GOT3 (cell line): ENCODE results near the gene SRBD1.

Experiments used
- DNase-seq: peaks from one replicate; lab custom pipeline; 2025; ENCODE audit warnings: mixed read lengths; lab: John Stamatoyannopoulos, UW

SRBD1 gene

GRCh38 chr2:45469314-45470099, 141.6 kb downstream of the SRBD1 start:
- no peak for DNase-seq

GRCh38 chr2:45468279-45468678, 142.8 kb downstream of the SRBD1 start:
- no peak for DNase-seq

DNA sequence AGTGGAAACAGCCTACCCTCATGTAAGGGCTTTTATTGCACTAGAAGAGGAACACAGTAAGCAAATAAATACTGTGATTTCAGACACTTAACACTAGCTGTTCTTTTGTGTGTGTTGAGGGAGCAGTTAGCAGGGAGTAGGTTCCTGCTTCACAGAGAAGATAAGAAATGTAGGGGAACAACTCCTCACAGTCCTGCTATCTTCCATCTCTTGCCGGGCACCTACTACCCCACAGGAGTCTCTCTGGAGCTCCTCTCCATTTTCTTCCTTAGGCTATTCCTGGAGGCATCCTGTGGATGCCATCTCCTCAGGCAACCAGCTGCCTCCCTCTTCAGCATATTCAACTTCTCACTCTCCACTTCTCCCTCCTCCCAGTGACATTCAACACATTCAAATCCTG, 145.0 kb downstream of the SRBD1 start:
- DNase-seq = no peak

GRCh38 chr2:45460825-45461224, 150.2 kb downstream of the SRBD1 start:
- no peak for DNase-seq

DNA sequence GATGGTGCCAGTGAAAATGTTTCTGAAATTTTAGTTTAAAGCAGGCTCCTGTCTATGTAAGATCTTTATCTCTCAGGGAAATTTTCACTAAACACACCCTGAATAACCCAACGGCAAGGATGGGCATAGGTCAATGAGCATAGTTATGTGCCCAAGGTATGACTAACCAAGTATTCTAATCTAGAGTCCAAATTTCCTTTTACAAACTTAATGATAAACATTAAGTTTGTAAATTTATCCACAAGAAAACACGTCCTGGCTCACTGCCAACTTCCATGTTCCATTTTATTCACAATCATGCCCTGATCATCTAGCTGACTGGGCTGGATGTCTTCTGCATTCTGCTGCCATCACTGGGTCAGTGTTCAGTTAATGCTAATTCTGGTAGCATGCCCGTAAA, 151.2 kb downstream of the SRBD1 start:
- no peak for DNase-seq

DNA sequence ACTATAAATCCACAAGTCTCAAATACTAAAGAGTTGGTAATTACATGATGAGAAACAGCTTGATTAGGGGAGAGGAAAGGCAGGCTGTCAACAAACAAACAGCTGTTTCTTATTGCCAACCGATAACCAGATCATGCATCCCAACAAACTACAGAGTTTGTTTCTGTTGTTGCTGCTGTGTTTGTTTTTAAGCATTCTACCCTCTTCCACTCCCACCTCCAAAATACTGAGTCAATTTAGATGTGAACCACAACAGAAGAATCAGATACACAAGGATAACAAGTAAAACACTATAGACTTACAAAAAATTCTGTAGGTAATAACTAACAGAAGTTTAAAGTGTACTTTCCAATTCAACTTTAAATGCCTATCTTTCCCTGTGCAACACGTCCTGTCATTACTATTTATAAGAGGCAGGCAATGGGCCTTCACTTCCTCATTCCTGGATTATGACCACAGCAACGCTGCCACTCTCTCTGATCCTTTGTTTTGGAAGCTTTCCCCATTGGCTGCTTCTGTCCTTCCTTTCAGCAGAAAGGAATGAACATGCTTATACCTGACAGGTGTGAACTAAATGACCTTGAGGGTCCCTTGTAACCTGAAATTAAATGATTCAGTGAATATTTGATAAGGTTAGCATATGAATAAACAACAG, 152.0 kb downstream of the SRBD1 start:
- DNase-seq = no peak

GRCh38 chr2:45457211-45457945, 153.7 kb downstream of the SRBD1 start:
- no peak for DNase-seq

DNA sequence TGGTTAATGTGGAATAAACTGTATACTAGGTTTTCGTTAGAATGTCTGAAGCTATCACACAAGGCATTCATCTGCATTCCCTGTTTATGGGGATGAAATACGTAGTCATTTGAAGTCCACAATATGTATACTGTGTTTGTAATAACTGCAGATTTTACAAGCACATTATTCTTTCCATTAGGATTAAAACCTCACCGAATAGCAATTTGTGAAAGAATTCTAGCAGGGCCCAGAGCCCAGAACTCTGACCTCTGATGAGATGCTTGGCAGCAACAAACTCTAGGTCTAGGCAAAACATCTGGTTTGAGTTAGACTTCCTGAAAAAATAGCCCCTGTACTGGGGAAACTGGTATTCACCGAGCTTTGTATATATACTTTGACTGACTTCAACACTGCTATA, 158.2 kb downstream of the SRBD1 start:
- DNase-seq = no peak

- no peak for DNase-seq
These were observed 160.4 kb downstream of the SRBD1 start for GRCh38 chr2:45450634-45451033.

DNA sequence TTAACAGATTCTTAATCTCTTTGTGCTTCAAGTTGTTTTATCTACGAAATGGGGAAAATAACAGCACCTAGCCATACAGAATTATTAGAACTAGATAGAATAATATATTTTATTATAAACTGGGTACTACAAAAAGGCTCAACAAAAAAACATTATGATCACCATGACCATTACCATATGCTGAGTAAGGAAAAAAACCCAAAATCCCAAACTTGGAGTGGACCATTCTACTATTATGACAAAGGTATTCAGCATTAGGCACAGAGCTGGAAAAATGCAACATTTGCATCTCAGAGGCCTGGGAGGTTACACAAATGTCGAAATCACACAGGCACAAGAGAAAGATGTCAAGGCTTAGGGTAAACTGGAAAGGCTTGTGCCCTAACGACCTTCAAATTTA, 162.8 kb downstream of the SRBD1 start:
- DNase-seq = no peak

GRCh38 chr2:45446016-45446415, 165.1 kb downstream of the SRBD1 start:
- no peak for DNase-seq

- DNase-seq = no peak
These were observed 166.0 kb downstream of the SRBD1 start for GRCh38 chr2:45445037-45445436.

GRCh38 chr2:45443012-45443411, 168.1 kb downstream of the SRBD1 start:
- no peak for DNase-seq

DNA sequence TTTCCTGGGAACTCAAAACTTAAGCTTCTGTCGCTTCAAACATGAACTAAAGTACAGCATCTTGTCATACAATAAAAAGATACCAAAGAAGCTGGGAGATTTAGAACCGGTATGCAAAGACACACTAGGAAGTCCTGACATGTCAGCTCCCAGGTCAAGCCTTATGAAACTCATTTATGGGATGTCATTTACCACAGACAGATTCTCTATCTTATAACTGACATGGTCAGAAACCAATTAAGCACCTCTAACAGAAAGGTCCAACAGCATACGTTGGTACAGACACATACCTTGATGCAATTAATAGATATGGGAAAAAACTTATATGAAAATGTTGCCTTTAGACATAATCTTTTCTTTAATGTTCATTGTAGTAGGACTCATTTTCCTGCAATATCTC, 169.0 kb downstream of the SRBD1 start:
- DNase-seq = no peak

GRCh38 chr2:45441571-45441970, 169.5 kb downstream of the SRBD1 start:
- DNase-seq = no peak

DNA sequence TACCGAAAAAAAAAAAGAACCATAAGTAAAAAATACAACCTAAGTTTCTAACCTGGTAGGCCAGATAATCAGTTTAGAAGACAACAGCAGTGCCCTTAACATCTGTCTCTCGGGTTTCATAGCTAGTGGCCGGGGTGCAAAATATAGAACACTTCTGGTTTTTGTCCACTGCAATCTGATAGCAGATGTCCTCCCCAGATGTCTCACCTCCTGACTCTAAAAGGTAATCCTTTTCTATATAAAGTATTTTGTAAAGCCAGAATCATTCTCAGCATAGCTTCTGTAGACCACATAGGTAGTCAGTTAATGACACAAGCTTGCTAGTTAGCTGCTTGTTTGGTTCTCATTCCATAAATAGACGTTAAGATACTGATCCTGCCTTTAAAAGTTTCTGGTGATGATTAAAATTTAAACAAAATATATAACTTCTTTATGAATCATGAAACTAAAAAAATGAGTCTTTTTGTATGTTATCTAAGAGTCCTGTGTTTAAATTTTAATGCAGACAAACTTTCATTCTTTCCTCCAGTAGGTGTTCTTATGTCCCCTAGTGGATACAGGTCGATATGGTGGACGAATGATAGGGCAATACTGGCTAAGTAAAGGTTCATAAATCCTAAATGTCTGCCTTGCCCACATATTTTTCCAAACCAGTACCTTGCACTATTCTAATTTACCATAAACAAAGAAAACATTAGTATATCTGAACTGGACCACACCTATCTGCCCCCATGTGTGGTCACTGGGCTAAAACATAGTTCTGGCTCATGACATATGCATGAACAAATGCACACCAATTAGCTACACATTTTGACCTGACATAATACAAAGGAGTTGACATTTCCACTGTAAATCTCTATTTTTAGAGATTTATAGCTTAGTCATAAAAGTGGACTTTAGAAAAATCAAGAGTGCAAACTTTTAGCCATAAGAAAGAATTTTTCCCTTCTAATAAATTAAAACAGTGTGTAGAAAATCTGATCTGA, 171.0 kb downstream of the SRBD1 start:
- DNase-seq = no peak

GRCh38 chr2:45438872-45439665, 172.0 kb downstream of the SRBD1 start:
- no peak for DNase-seq

- no peak for DNase-seq
These were observed 174.6 kb downstream of the SRBD1 start for GRCh38 chr2:45436456-45436855.

DNA sequence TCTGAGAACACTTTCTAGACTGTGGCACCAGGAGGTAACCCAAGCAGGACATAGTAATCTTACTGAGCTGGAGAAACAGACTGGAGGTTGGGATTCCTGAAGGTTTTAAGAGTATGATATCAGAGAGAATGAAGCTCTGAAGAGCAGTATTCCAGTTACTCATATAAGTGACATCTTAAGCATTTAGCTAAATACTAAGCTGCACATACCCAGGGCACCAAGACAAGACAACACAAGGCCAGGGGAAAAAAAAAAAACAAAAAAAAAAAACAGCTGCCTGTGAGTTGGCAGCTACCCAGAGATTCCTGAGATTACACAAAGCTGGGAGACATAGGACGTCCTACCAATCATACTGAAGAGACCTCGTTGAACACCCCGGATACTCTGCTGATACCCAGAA, 175.8 kb downstream of the SRBD1 start:
- DNase-seq = no peak

DNA sequence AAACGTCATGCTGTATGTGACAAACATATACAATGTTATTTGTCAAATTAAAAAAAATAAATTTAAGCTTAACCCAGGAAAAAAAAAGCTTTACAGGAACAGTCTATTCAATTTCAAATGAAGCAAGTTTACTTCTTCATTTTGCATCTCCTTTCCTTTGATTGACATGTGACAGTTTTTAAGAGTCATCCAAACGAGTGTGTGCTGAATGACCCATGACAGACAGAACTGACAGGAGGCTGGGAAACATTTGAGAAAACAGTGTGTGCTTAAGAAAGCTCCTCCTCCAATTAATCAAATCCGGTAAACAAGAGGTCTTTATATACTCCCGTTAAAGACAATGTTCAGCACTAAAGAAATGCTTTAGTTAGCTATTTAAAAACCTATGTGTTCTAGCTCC, 177.7 kb downstream of the SRBD1 start:
- DNase-seq = no peak

GRCh38 chr2:45432406-45432805, 178.7 kb downstream of the SRBD1 start:
- DNase-seq = no peak
